PC-3 (cell line): ENCODE measurements around the gene C1orf185.

Experiments
- EZH2 ChIP-seq: fragments of 300-600 bp; sonication (generic); IDR thresholded peaks from one replicate; pipeline ENCODE4 v1.6.1; 2017; ENCODE audit warnings: antibody characterized with exemption, mild to moderate bottlenecking, low read length; ENCODE audit not compliant: unreplicated experiment
- TF ChIP-seq, protein P1 (sequence below): fragments of 300-600 bp; sonication (generic); conservative IDR thresholded peaks from 2 replicates; pipeline ENCODE4 v1.5.1; 2017; ENCODE audit warnings: antibody characterized with exemption, low read depth, mild to moderate bottlenecking, low read length

DNA sequence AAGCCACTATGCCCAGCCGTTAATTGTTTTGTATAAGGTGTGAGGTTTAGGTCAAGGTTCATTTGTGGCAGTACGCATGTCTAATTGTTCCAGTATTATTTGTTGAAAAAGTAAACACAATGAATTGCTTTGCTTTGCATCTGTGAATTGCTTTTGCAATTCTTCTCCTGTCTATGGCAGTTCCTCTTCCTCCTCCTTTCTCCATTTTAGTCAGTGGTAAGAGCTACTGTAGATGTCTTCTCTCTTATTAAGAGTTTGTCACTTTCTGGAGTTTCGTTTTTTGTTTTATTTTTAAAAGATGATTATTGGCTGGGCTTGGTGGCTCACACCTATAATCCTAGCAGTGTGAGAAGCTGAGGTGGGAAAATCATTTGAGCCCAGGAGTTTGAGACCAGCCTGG lies 29.2 kb downstream of the C1orf185 start:
- TF ChIP-seq, protein P1, sequence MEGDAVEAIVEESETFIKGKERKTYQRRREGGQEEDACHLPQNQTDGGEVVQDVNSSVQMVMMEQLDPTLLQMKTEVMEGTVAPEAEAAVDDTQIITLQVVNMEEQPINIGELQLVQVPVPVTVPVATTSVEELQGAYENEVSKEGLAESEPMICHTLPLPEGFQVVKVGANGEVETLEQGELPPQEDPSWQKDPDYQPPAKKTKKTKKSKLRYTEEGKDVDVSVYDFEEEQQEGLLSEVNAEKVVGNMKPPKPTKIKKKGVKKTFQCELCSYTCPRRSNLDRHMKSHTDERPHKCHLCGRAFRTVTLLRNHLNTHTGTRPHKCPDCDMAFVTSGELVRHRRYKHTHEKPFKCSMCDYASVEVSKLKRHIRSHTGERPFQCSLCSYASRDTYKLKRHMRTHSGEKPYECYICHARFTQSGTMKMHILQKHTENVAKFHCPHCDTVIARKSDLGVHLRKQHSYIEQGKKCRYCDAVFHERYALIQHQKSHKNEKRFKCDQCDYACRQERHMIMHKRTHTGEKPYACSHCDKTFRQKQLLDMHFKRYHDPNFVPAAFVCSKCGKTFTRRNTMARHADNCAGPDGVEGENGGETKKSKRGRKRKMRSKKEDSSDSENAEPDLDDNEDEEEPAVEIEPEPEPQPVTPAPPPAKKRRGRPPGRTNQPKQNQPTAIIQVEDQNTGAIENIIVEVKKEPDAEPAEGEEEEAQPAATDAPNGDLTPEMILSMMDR = no peak
- TF ChIP-seq EZH2 = no peak
